CD14-positive monocyte (primary cell): ENCODE results near the gene PTH2R. TPM values are rescaled to one million over a fixed set of nuclear protein-coding genes. Genes with fewer than 3 reads are reported as not detected.

ENCODE experiments used
- DNase-seq, 3 donors: peaks; one replicate each; pipeline ENCODE4 v3.0.0-alpha.2; 2011 to 2022
- H2AFZ ChIP-seq: 2 replicates; pipeline ENCODE4 v1.6.0; 2012; ENCODE audit warnings: mild to moderate bottlenecking, low read depth, low read length, inconsistent platforms; ENCODE audit not compliant: insufficient read depth, poor library complexity, severe bottlenecking
- H3K27ac ChIP-seq, 2 donors: 1 replicate in 1 of 2; 2 replicates in 1 of 2; pipeline ENCODE4 v1.5.1; 2012 to 2013; ENCODE audit warnings: low read length in 2 of 2, control low read depth in 1 of 2, inconsistent platforms in 1 of 2, low read depth in 1 of 2, mild to moderate bottlenecking in 1 of 2
- H3K27me3 ChIP-seq, 2 donors: one replicate each; pipeline versions ENCODE4 v1.6.0 to v1.6.1; 2011 to 2013; ENCODE audit warnings: low read length in 2 of 2; ENCODE audit not compliant: control insufficient read depth in 2 of 2, insufficient read depth in 2 of 2
- H3K36me3 ChIP-seq, 2 donors: replicated peaks in 1 of 2; 1 replicate in 1 of 2; 2 replicates in 1 of 2; pipeline versions ENCODE4 v1.5.1 to v1.6.1; 2012 to 2013; ENCODE audit warnings: low read length in 2 of 2, control low read depth in 1 of 2, inconsistent platforms in 1 of 2, mild to moderate bottlenecking in 1 of 2; ENCODE audit not compliant: insufficient read depth in 2 of 2, control insufficient read depth in 1 of 2
- H3K4me1 ChIP-seq, 2 donors: 1 replicate in 1 of 2; 2 replicates in 1 of 2; pipeline versions ENCODE4 v1.5.1 to v1.6.1; 2012 to 2013; ENCODE audit warnings: low read length in 2 of 2, control low read depth in 1 of 2, inconsistent platforms in 1 of 2, mild to moderate bottlenecking in 1 of 2, moderate library complexity in 1 of 2; ENCODE audit not compliant: insufficient read depth in 2 of 2, control insufficient read depth in 1 of 2
- H3K4me2 ChIP-seq: replicated peaks from 2 replicates; pipeline ENCODE3; 2012; ENCODE audit warnings: low read length, moderate library complexity, mild to moderate bottlenecking; ENCODE audit not compliant: poor library complexity, severe bottlenecking; ENCODE audit errors: extremely low read depth
- H3K4me3 ChIP-seq, 3 experiments: fragments of 200-600 bp in 1 of 3; sonication (generic) in 1 of 3; replicated peaks in 1 of 3; 1 replicate in 2 of 3; 2 replicates in 1 of 3; pipeline ENCODE4 v1.5.1; 2011 to 2013; ENCODE audit warnings: low read length in 3 of 3, mild to moderate bottlenecking in 3 of 3, control low read depth in 2 of 3, low read depth in 2 of 3, inconsistent platforms in 1 of 3, moderate library complexity in 1 of 3
- H3K79me2 ChIP-seq: 2 replicates; pipeline ENCODE4 v1.6.0; 2012; ENCODE audit warnings: mild to moderate bottlenecking, control low read depth, inconsistent platforms, low read length, moderate library complexity; ENCODE audit not compliant: insufficient read depth
- H3K9ac ChIP-seq: 2 replicates; pipeline ENCODE4 v1.6.0; 2017; ENCODE audit warnings: low read length, mild to moderate bottlenecking; ENCODE audit not compliant: insufficient read depth, poor library complexity, severe bottlenecking
- H3K9me3 ChIP-seq, 2 donors: replicated peaks in 1 of 2; 1 replicate in 1 of 2; 2 replicates in 1 of 2; pipeline versions ENCODE4 v1.5.1 to v1.6.1; 2012 to 2013; ENCODE audit warnings: low read length in 2 of 2, control low read depth in 1 of 2; ENCODE audit not compliant: control insufficient read depth in 1 of 2, insufficient read depth in 1 of 2
- H4K20me1 ChIP-seq: 2 replicates; pipeline ENCODE4 v1.6.0; 2012; ENCODE audit warnings: mild to moderate bottlenecking, low read length, control low read depth, moderate library complexity; ENCODE audit not compliant: insufficient read depth
- H3K27ac Mint-ChIP-seq, 7 donors: one replicate each; pipeline ENCODE4 v1.8.0; 2020; ENCODE audit warnings: mild to moderate bottlenecking in 7 of 7, mixed read lengths in 7 of 7, moderate library complexity in 6 of 7, inconsistent platforms in 2 of 7
- H3K27me3 Mint-ChIP-seq, 3 donors: one replicate each; pipeline ENCODE4 v1.8.0; 2021 to 2022; ENCODE audit warnings: low read depth in 3 of 3, mild to moderate bottlenecking in 3 of 3, mixed read lengths in 3 of 3, moderate library complexity in 3 of 3, inconsistent platforms in 1 of 3
- H3K36me3 Mint-ChIP-seq, 2 donors: one replicate each; pipeline ENCODE4 v1.8.0; 2020; ENCODE audit warnings: mixed read lengths in 2 of 2, inconsistent platforms in 1 of 2, mild to moderate bottlenecking in 1 of 2
- H3K4me1 Mint-ChIP-seq: one replicate; pipeline ENCODE4 v1.8.0; 2020; ENCODE audit warnings: mild to moderate bottlenecking, mixed read lengths
- H3K4me3 Mint-ChIP-seq, 2 donors: one replicate each; pipeline ENCODE4 v1.8.0; 2020; ENCODE audit warnings: mild to moderate bottlenecking in 2 of 2, mixed read lengths in 2 of 2, moderate library complexity in 1 of 2
- H3K9me3 Mint-ChIP-seq, 7 donors: one replicate each; pipeline ENCODE4 v1.8.0; 2020 to 2022; ENCODE audit warnings: mixed read lengths in 7 of 7, mild to moderate bottlenecking in 6 of 7, moderate library complexity in 6 of 7, inconsistent platforms in 2 of 7
- CTCF ChIP-seq: fragments of 200-600 bp; IDR thresholded peaks from one replicate; pipeline ENCODE4 v1.8.0; 2022; ENCODE audit warnings: antibody characterized with exemption, mild to moderate bottlenecking
- WGBS: methylation state at CpG from one replicate; pipeline ENCODE4 v1.1.5; 2013; ENCODE audit warnings: missing lambda C conversion rate; ENCODE audit not compliant: insufficient coverage; 5-methylcytosine and 5-hydroxymethylcytosine counted together
- intact Hi-C, 2 donors: fragments of 100-400 bp; cut with micrococcal nuclease; formaldehyde crosslinking; loops; one replicate each; pipeline versions ENCODE4 v1.15.0 to v1.15.1; 2023
- polyA plus RNA-seq, 3 donors: library from polyadenylated mRNA; depleted of rRNA in 1 of 3; unstranded in 2 of 3; stranded (reverse) in 1 of 3; fragments of 300-500 nt in 2 of 3; fragments of >200 nt in 1 of 3; fragmentation: Illumina TruSeq in 2 of 3; gene quantifications; 1 replicate in 2 of 3; 2 replicates in 1 of 3; pipeline ENCODE4 v1.2.3, GENCODE V29; 2012 to 2021

Gene PTH2R
- polyA plus RNA-seq, 3 donors, result 0.07 to 0.12 (median 0.11) TPM

- H4K20me1 ChIP-seq, result no peaks in the 10 kb centered on the region
- H3K36me3 Mint-ChIP-seq, result no peaks in the 10 kb centered on the region
- intact Hi-C loops, result no loop called here
- H3K4me3 Mint-ChIP-seq, result no peak overlapping the region
- H2AFZ ChIP-seq, result no peak overlapping the region
- H3K79me2 ChIP-seq, result no peaks in the 10 kb centered on the region
- no CpG with 5 or more reads among the region's 2 CpGs for WGBS
- H3K4me1 Mint-ChIP-seq, result no peaks in the 10 kb centered on the region
- no peak for TF ChIP-seq CTCF
- no peak overlapping the region for H3K4me3 ChIP-seq
- no peak overlapping the region for H3K27ac Mint-ChIP-seq
- no peaks in the 10 kb centered on the region for H3K4me1 ChIP-seq
- peaks cover 0 to 3% (median 0%) of the 10 kb centered on the region in 7 donors for H3K9me3 Mint-ChIP-seq
- H3K27me3 Mint-ChIP-seq, result peaks cover 7 to 14% (median 8%) of the 10 kb centered on the region in 3 donors
- H3K9ac ChIP-seq, result no peak overlapping the region
- no peak overlapping the region for H3K27ac ChIP-seq
- H3K4me2 ChIP-seq, result no peak overlapping the region
- peaks cover 7 to 15% of the 10 kb centered on the region in 2 donors for H3K27me3 ChIP-seq
- no peaks in the 10 kb centered on the region for H3K9me3 ChIP-seq
- no peaks in the 10 kb centered on the region for H3K36me3 ChIP-seq
- DNase-seq, result no peak
Observed at GRCh38 chr2:208413931-208414330, 7.3 kb downstream of the PTH2R start.

GRCh38 chr2:208415255-208415654, 8.7 kb downstream of the PTH2R start:
- Histone ChIP-seq H3K4me3 (no peak overlapping the region), H3K27me3 (peaks cover 1% of the 10 kb centered on the region in 2 donors), H3K36me3 (no peaks in the 10 kb centered on the region), H3K4me2 (no peak overlapping the region), H3K79me2 (no peaks in the 10 kb centered on the region), H3K4me1 (no peaks in the 10 kb centered on the region), H4K20me1 (no peaks in the 10 kb centered on the region), H2AFZ (no peak overlapping the region), H3K9ac (no peak overlapping the region), H3K27ac (no peak overlapping the region), H3K9me3 (no peaks in the 10 kb centered on the region)
- intact Hi-C loops, result no loop called here
- no peaks in the 10 kb centered on the region for H3K36me3 Mint-ChIP-seq
- no peak for TF ChIP-seq CTCF
- H3K4me3 Mint-ChIP-seq, result no peak overlapping the region
- peaks cover 0 to 4% (median 0%) of the 10 kb centered on the region in 7 donors for H3K9me3 Mint-ChIP-seq
- no CpG with 5 or more reads among the region's 4 CpGs for WGBS
- no peak overlapping the region for H3K27ac Mint-ChIP-seq
- DNase-seq, result no peak
- H3K27me3 Mint-ChIP-seq, result peaks cover 3 to 7% (median 6%) of the 10 kb centered on the region in 3 donors
- no peaks in the 10 kb centered on the region for H3K4me1 Mint-ChIP-seq
